ENCODE data around the gene SLC35B4. TPM values are rescaled to one million over a fixed set of nuclear protein-coding genes. Genes with fewer than 3 reads are reported as not detected.

Gene SLC35B4
- total RNA-seq, 1 experiment from 2014 or later, result 17.9 TPM

- Histone ChIP-seq H3K9me2 (ENCODE audit: insufficient read depth) (no peaks in the 10 kb centered on the region; the same call in 1 of the 2 replicates), H3K4me3 (no peak overlapping the region), H3K9me3 (ENCODE audit: insufficient read depth, low read depth) (no peaks in the 10 kb centered on the region; the same call in 1 of the 2 replicates), H4K20me1 (ENCODE audit: insufficient read depth) (no peaks in the 10 kb centered on the region), H3F3A (ENCODE audit: insufficient read depth, low read depth) (no peaks in the 10 kb centered on the region), H3K4me2 (no peak overlapping the region), H2AFZ (no peak overlapping the region), H3K4me1 (replicated peaks; ENCODE audit: insufficient read depth) (no peaks in the 10 kb centered on the region), H3K27ac (no peak overlapping the region), H3K27me3 (ENCODE audit: insufficient read depth, low read depth) (no peaks in the 10 kb centered on the region), H3K79me2 (ENCODE audit: low read depth) (no peaks in the 10 kb centered on the region), H3K36me3 (ENCODE audit: low read depth) (no peaks in the 10 kb centered on the region)
- ChIA-PET CTCF (no interaction called here), POLR2A (ENCODE audit: unreplicated experiment) (no interaction called here)
- DNase-seq, result no peak
- no peak for TF ChIP-seq EZH2 (IDR thresholded peaks at IDR 0.05; ENCODE audit: low read depth)
- no peak for TF ChIP-seq CTCF (conservative IDR thresholded peaks at IDR 0.05)
- intact Hi-C loops (cut with micrococcal nuclease; ENCODE audit: unreplicated experiment), result no loop called here
- BruUV-seq (replicated peaks), result no TSS peak
These were observed 68.5 kb downstream of the SLC35B4 start for GRCh38 chr7:134248196-134248595.

GRCh38 chr7:134246761-134247160, 70.0 kb downstream of the SLC35B4 start:
- BruUV-seq (replicated peaks), result no TSS peak
- ChIA-PET POLR2A (ENCODE audit: unreplicated experiment) (no interaction called here), CTCF (no interaction called here)

GRCh38 chr7:134246347-134246746, 70.4 kb downstream of the SLC35B4 start:
- Histone ChIP-seq H3K9me2 (ENCODE audit: insufficient read depth) (no peaks in the 10 kb centered on the region; the same call in 1 of the 2 replicates), H3K9me3 (ENCODE audit: insufficient read depth, low read depth) (no peaks in the 10 kb centered on the region; the same call in 1 of the 2 replicates), H3K4me2 (no peak overlapping the region), H2AFZ (no peak overlapping the region), H3K4me3 (no peak overlapping the region), H4K20me1 (ENCODE audit: insufficient read depth) (no peaks in the 10 kb centered on the region), H3K36me3 (ENCODE audit: low read depth) (no peaks in the 10 kb centered on the region), H3K27ac (no peak overlapping the region), H3K79me2 (ENCODE audit: low read depth) (no peaks in the 10 kb centered on the region), H3K4me1 (replicated peaks; ENCODE audit: insufficient read depth) (no peaks in the 10 kb centered on the region), H3F3A (ENCODE audit: insufficient read depth, low read depth) (no peaks in the 10 kb centered on the region), H3K27me3 (ENCODE audit: insufficient read depth, low read depth) (no peaks in the 10 kb centered on the region)
- DNase-seq, result no peak
- intact Hi-C loops (cut with micrococcal nuclease; ENCODE audit: unreplicated experiment), result no loop called here
- no peak for TF ChIP-seq CTCF (conservative IDR thresholded peaks at IDR 0.05)
- TF ChIP-seq EZH2 (IDR thresholded peaks at IDR 0.05; ENCODE audit: low read depth), result no peak
- ChIA-PET CTCF (no interaction called here), POLR2A (ENCODE audit: unreplicated experiment) (no interaction called here)
- BruUV-seq (replicated peaks), result no TSS peak

More at GRCh38 chr7:134246761-134247160, 70.0 kb downstream of the SLC35B4 start:
- Histone ChIP-seq H4K20me1 (ENCODE audit: insufficient read depth) (no peaks in the 10 kb centered on the region), H3K9me3 (ENCODE audit: insufficient read depth, low read depth) (no peaks in the 10 kb centered on the region; the same call in 1 of the 2 replicates), H3K9me2 (ENCODE audit: insufficient read depth) (no peaks in the 10 kb centered on the region; the same call in 1 of the 2 replicates), H3K79me2 (ENCODE audit: low read depth) (no peaks in the 10 kb centered on the region), H3K4me1 (replicated peaks; ENCODE audit: insufficient read depth) (no peaks in the 10 kb centered on the region), H3K27me3 (ENCODE audit: insufficient read depth, low read depth) (no peaks in the 10 kb centered on the region), H3K36me3 (ENCODE audit: low read depth) (no peaks in the 10 kb centered on the region), H3K4me2 (no peak overlapping the region), H2AFZ (no peak overlapping the region), H3K4me3 (no peak overlapping the region), H3F3A (ENCODE audit: insufficient read depth, low read depth) (no peaks in the 10 kb centered on the region), H3K27ac (no peak overlapping the region)
- DNase-seq, result no peak
- intact Hi-C loops (cut with micrococcal nuclease; ENCODE audit: unreplicated experiment), result no loop called here
- no peak for TF ChIP-seq CTCF (conservative IDR thresholded peaks at IDR 0.05)
- TF ChIP-seq EZH2 (IDR thresholded peaks at IDR 0.05; ENCODE audit: low read depth), result no peak
